ENCODE results near the gene MOB4.

- TF ChIP-seq POLR2AphosphoS5 (IDR thresholded peaks at IDR 0.05): no peak
- no peak for TF ChIP-seq REST (IDR thresholded peaks at IDR 0.05; ENCODE audit: borderline replicate concordance)
- no peak for TF ChIP-seq CTCF (IDR thresholded peaks at IDR 0.05; ENCODE audit: poor library complexity, severe bottlenecking)
- TF ChIP-seq TAF1 (IDR thresholded peaks at IDR 0.05; ENCODE audit: low read depth): no peak
- TF ChIP-seq EZH2 (IDR thresholded peaks at IDR 0.05; ENCODE audit: borderline replicate concordance, insufficient read depth, low read length, poor library complexity, severe bottlenecking): no peak
- no peak for TF ChIP-seq SMC3 (conservative IDR thresholded peaks at IDR 0.05; ENCODE audit: poor library complexity)
- no peak for TF ChIP-seq MXI1 (conservative IDR thresholded peaks at IDR 0.05; ENCODE audit: poor library complexity, severe bottlenecking)
Measured at GRCh38 chr2:197575987-197576386, 60.1 kb downstream of the MOB4 start.
